Measurements from ENCODE around the gene SEMA4C. TPM values are rescaled to one million over a fixed set of nuclear protein-coding genes. Genes with fewer than 3 reads are reported as not detected.

Gene SEMA4C
- total and polyA plus RNA-seq, 9 of the 15 experiments (the other 6 are each of a cell fraction or from before 2014, with no cell fraction given), result 0.32 to 59.7 (median 23.9) TPM

DNA sequence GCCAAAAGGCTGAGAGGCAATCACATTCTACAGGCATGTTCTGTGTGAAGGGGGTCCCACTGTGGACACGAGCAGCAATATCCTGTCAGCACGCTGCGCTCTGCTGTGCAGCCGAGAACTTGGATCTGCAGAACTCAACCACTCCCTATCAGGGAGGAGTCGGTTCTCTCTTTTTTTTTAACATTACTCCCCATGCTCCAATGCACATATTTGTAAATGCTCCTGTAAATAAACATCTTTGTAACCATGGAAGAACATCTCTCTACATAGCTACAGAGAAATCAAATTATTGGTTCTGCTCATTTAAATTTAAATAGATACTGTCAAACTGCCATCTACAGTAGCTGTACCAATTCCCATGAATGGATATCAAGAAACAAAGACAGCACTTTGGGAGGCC, 23.1 kb downstream of the SEMA4C start:
- FAIRE-seq, result no peak
- no peaks in the 10 kb centered on the region for H3K9me3 ChIP-seq (replicated peaks; ENCODE audit: control insufficient read depth, insufficient read depth, low read depth, low read length)
- TF ChIP-seq GATAD2A (IDR thresholded peaks at IDR 0.05) (no peak), ZNF184 (CRISPR knock-in tag; IDR thresholded peaks at IDR 0.05) (no peak), ZNF57 (CRISPR knock-in tag; IDR thresholded peaks at IDR 0.05) (no peak), ARNT (IDR thresholded peaks at IDR 0.05) (no peak), RHOXF2B (CRISPR knock-in tag; conservative IDR thresholded peaks at IDR 0.05) (no peak), ZBTB1 (CRISPR knock-in tag; IDR thresholded peaks at IDR 0.05; ENCODE audit: borderline replicate concordance, low read depth) (no peak), MTA1 (IDR thresholded peaks at IDR 0.05; ENCODE audit: borderline replicate concordance) (no peak)
- no TSS peak for BruUV-seq (replicated peaks)
- peaks cover 44% of the 10 kb centered on the region for H3K36me3 ChIP-seq (ENCODE audit: control insufficient read depth, insufficient read depth, low read length)
- no peaks in the 10 kb centered on the region for H3K27me3 ChIP-seq (ENCODE audit: control insufficient read depth in 2 of 2, insufficient read depth in 2 of 2, low read length in 2 of 2)
- no peak for ATAC-seq
- WGBS (ENCODE audit: insufficient coverage, low coverage, missing lambda C conversion rate), result 97% methylated on average over 5 of the region's 5 CpGs
- ChIA-PET POLR2A (interaction anchor here (0.8 to 2.3 kb wide), 2 partner anchors 11 to 36 kb away, joined by 4 to 10 read pairs; partner anchors contain the start of gene ANKRD39), CTCF (ENCODE audit: low intra/inter-chr PET ratio) (no interaction called here)
- H3K4me3 ChIP-seq, result no peak overlapping the region
- in situ Hi-C loops (cut with MboI) (no loop called here), intact Hi-C loops (cut with micrococcal nuclease) (no loop called here)
- no peaks in the 10 kb centered on the region for H3K9me1 ChIP-seq (ENCODE audit: control insufficient read depth, insufficient read depth, low read length)
- peaks cover 0 to 13% of the 10 kb centered on the region in 2 experiments; a peak in 2 of 5 replicates for H3K4me1 ChIP-seq (replicated peaks in 1 of 2; ENCODE audit: control insufficient read depth in 2 of 2, insufficient read depth in 2 of 2, low read length in 2 of 2)
- no peak overlapping the region for H3K4me2 ChIP-seq (ENCODE audit: insufficient read depth, low read length)
- no peak overlapping the region for H2AFZ ChIP-seq (ENCODE audit: low read depth, low read length)
- no peak overlapping the region for H3K27ac ChIP-seq (ENCODE audit: extremely low read depth, low read depth, low read length)
- no peak overlapping the region for H3K9ac ChIP-seq (ENCODE audit: insufficient read depth in 1 of 2, low read depth in 2 of 2, low read length in 2 of 2)
- no peaks in the 10 kb centered on the region for H4K20me1 ChIP-seq (replicated peaks; ENCODE audit: control insufficient read depth, insufficient read depth, low read length)
- no peaks in the 10 kb centered on the region for H3K79me2 ChIP-seq (ENCODE audit: control insufficient read depth, insufficient read depth, low read length)
- DNase-seq (ENCODE audit: extremely low read depth in 1 of 4, low spot score in 3 of 4), result no peak

GRCh38 chr2:96844405-96844808, 25.5 kb downstream of the SEMA4C start:
- H3K36me3 ChIP-seq (ENCODE audit: control insufficient read depth, insufficient read depth, low read length), result peaks cover 42% of the 10 kb centered on the region; the same call in 2 of the 3 replicates
- 79% methylated on average over 13 of the region's 17 CpGs for WGBS (ENCODE audit: insufficient coverage, low coverage, missing lambda C conversion rate)
- no TSS peak for BruUV-seq (replicated peaks)
- H2AFZ ChIP-seq (ENCODE audit: low read depth, low read length), result no peak overlapping the region
- POLR2A ChIA-PET, result interaction anchor here (0.6 to 1.9 kb wide), 6 partner anchors 9 to 475 kb away, joined by 3 to 6 read pairs (median 4); partner anchors contain the start of gene ANKRD39
- H3K9ac ChIP-seq (ENCODE audit: insufficient read depth in 1 of 2, low read depth in 2 of 2, low read length in 2 of 2), result peak overlapping the region in 1 of 2 experiments; percentile 41; a peak in 2 of 4 replicates
- H3K9me3 ChIP-seq (replicated peaks; ENCODE audit: control insufficient read depth, insufficient read depth, low read depth, low read length), result no peaks in the 10 kb centered on the region
- H3K4me2 ChIP-seq (ENCODE audit: insufficient read depth, low read length), result no peak overlapping the region
- H3K27me3 ChIP-seq (ENCODE audit: control insufficient read depth in 2 of 2, insufficient read depth in 2 of 2, low read length in 2 of 2), result no peaks in the 10 kb centered on the region
- H3K79me2 ChIP-seq (ENCODE audit: control insufficient read depth, insufficient read depth, low read length), result no peaks in the 10 kb centered on the region
- DNase-seq (ENCODE audit: extremely low read depth in 1 of 4, low spot score in 3 of 4), result no peak
- intact Hi-C loops (cut with micrococcal nuclease) (no loop called here), in situ Hi-C loops (cut with MboI) (no loop called here)
- H3K4me3 ChIP-seq, result no peak overlapping the region
- peak; percentile 41 for ATAC-seq
- no peaks in the 10 kb centered on the region for H4K20me1 ChIP-seq (replicated peaks; ENCODE audit: control insufficient read depth, insufficient read depth, low read length)
- CTCF ChIA-PET (ENCODE audit: low intra/inter-chr PET ratio), result no interaction called here
- TF ChIP-seq JUNB (CRISPR knock-in tag; conservative IDR thresholded peaks at IDR 0.05) (no peak), MIER1 (IDR thresholded peaks at IDR 0.05; ENCODE audit: low read depth) (peak; percentile 98), POLR2G (IDR thresholded peaks at IDR 0.05; ENCODE audit: low read depth, low read length) (peak; percentile 62; the same call in 1 of the 2 replicates), BHLHE40 (IDR thresholded peaks at IDR 0.05; ENCODE audit: low read length) (peak; percentile 60), ZNF586 (CRISPR knock-in tag; conservative IDR thresholded peaks at IDR 0.05) (no peak), PTBP1 (IDR thresholded peaks at IDR 0.05; ENCODE audit: low read depth, low read length) (peak; percentile 99)
- TF ChIP-seq, protein P1, sequence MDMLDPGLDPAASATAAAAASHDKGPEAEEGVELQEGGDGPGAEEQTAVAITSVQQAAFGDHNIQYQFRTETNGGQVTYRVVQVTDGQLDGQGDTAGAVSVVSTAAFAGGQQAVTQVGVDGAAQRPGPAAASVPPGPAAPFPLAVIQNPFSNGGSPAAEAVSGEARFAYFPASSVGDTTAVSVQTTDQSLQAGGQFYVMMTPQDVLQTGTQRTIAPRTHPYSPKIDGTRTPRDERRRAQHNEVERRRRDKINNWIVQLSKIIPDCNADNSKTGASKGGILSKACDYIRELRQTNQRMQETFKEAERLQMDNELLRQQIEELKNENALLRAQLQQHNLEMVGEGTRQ (CRISPR knock-in tag; IDR thresholded peaks at IDR 0.05), result peak; percentile 17; the same call in 1 of the 2 replicates
- FAIRE-seq, result no peak
- H3K4me1 ChIP-seq (replicated peaks in 1 of 2; ENCODE audit: control insufficient read depth in 2 of 2, insufficient read depth in 2 of 2, low read length in 2 of 2), result peaks cover 0 to 21% of the 10 kb centered on the region in 2 experiments; a peak in 2 of 5 replicates
- no peaks in the 10 kb centered on the region for H3K9me1 ChIP-seq (ENCODE audit: control insufficient read depth, insufficient read depth, low read length)
- no peak overlapping the region for H3K27ac ChIP-seq (ENCODE audit: extremely low read depth, low read depth, low read length)
